Trophoblast cell (in vitro differentiated cells and primary cell): ENCODE data around the gene AFTPH.

Experiments used
- DNase-seq, 2 donors: peaks; one replicate each; pipeline ENCODE4 v3.0.0-alpha.2; 2016
- H2AFZ ChIP-seq: 2 replicates; pipeline ENCODE4 v1.6.1; 2013; ENCODE audit warnings: low read length, moderate library complexity, mild to moderate bottlenecking; ENCODE audit not compliant: insufficient read depth, poor library complexity
- H2AK5ac ChIP-seq: 2 replicates; pipeline ENCODE4 v1.6.1; 2013; ENCODE audit warnings: mild to moderate bottlenecking, low read length
- H2BK120ac ChIP-seq: 2 replicates; pipeline ENCODE4 v1.6.1; 2013; ENCODE audit warnings: low read length, mild to moderate bottlenecking, moderate library complexity; ENCODE audit not compliant: insufficient read depth, poor library complexity
- H2BK12ac ChIP-seq: 2 replicates; pipeline ENCODE4 v1.6.1; 2013; ENCODE audit warnings: mild to moderate bottlenecking, low read length, moderate library complexity
- H2BK5ac ChIP-seq: 2 replicates; pipeline ENCODE4 v1.6.1; 2013; ENCODE audit warnings: low read length, low read depth, moderate library complexity, mild to moderate bottlenecking; ENCODE audit not compliant: poor library complexity
- H3K14ac ChIP-seq: 2 replicates; pipeline ENCODE4 v1.6.1; 2013; ENCODE audit warnings: mild to moderate bottlenecking, low read length
- H3K18ac ChIP-seq: 2 replicates; pipeline ENCODE4 v1.6.1; 2013; ENCODE audit warnings: mild to moderate bottlenecking, low read length
- H3K23ac ChIP-seq: 2 replicates; pipeline ENCODE4 v1.6.1; 2013; ENCODE audit warnings: low read length
- H3K27ac ChIP-seq: 2 replicates; pipeline ENCODE4 v1.5.1; 2013; ENCODE audit warnings: low read depth, mild to moderate bottlenecking, inconsistent platforms, low read length, moderate library complexity
- H3K27me3 ChIP-seq: 2 replicates; pipeline ENCODE4 v1.6.1; 2013; ENCODE audit warnings: inconsistent platforms, mild to moderate bottlenecking, low read length, moderate library complexity; ENCODE audit not compliant: insufficient read depth
- H3K36me3 ChIP-seq, 2 experiments: 1 replicate in 1 of 2; 2 replicates in 1 of 2; pipeline ENCODE4 v1.6.1; 2013; ENCODE audit warnings: low read length in 2 of 2, mild to moderate bottlenecking in 2 of 2, moderate library complexity in 1 of 2; ENCODE audit not compliant: insufficient read depth in 2 of 2, control insufficient read depth in 1 of 2
- H3K4ac ChIP-seq: 2 replicates; pipeline ENCODE4 v1.6.1; 2013; ENCODE audit warnings: low read depth, mild to moderate bottlenecking, low read length, moderate library complexity
- H3K4me1 ChIP-seq, 2 experiments: 1 replicate in 1 of 2; 2 replicates in 1 of 2; pipeline ENCODE4 v1.6.1; 2013; ENCODE audit warnings: low read length in 2 of 2, mild to moderate bottlenecking in 2 of 2, moderate library complexity in 1 of 2; ENCODE audit not compliant: insufficient read depth in 2 of 2, control insufficient read depth in 1 of 2
- H3K4me2 ChIP-seq: 2 replicates; pipeline ENCODE4 v1.6.1; 2013; ENCODE audit warnings: inconsistent platforms, mild to moderate bottlenecking, low read length, moderate library complexity
- H3K4me3 ChIP-seq: 2 replicates; pipeline ENCODE4 v1.5.1; 2013; ENCODE audit warnings: mild to moderate bottlenecking, low read depth, low read length, inconsistent platforms
- H3K79me1 ChIP-seq: one replicate; pipeline ENCODE4 v1.6.1; 2013; ENCODE audit warnings: low read length
- H3K79me2 ChIP-seq: 2 replicates; pipeline ENCODE4 v1.6.1; 2013; ENCODE audit warnings: low read length, mild to moderate bottlenecking; ENCODE audit not compliant: control insufficient read depth, insufficient read depth, poor library complexity
- H3K9ac ChIP-seq: 2 replicates; pipeline ENCODE4 v1.6.1; 2013; ENCODE audit warnings: mild to moderate bottlenecking, low read length
- H3K9me3 ChIP-seq: 2 replicates; pipeline ENCODE4 v1.6.1; 2013; ENCODE audit warnings: low read depth, mild to moderate bottlenecking, control low read depth, inconsistent platforms, low read length; ENCODE audit not compliant: insufficient read depth
- H4K12ac ChIP-seq: 2 replicates; pipeline ENCODE4 v1.6.1; 2013; ENCODE audit warnings: low read depth, mild to moderate bottlenecking, low read length, moderate library complexity
- H4K8ac ChIP-seq: 2 replicates; pipeline ENCODE4 v1.6.1; 2013; ENCODE audit warnings: low read depth, mild to moderate bottlenecking, low read length, moderate library complexity
- H4K91ac ChIP-seq: one replicate; pipeline ENCODE4 v1.6.1; 2013; ENCODE audit warnings: low read depth, mild to moderate bottlenecking, low read length, moderate library complexity
- WGBS: extraction: QIAGEN DNeasy Blood & Tissue Kit; methylation state at CpG from one replicate; pipeline ENCODE4 v1.1.7; 2013; ENCODE audit warnings: missing lambda C conversion rate; ENCODE audit not compliant: insufficient read length, insufficient coverage; ENCODE audit errors: extremely low coverage; 5-methylcytosine and 5-hydroxymethylcytosine counted together

Gene AFTPH

GRCh38 chr2:64478502-64479230 lies 45.5 kb upstream of the AFTPH start:
- Histone ChIP-seq H2AFZ (no peak overlapping the region), H3K4me3 (no peak overlapping the region), H2BK120ac (no peak overlapping the region), H3K4me2 (no peak overlapping the region), H2AK5ac (no peak overlapping the region), H3K9me3 (no peaks in the 10 kb centered on the region), H2BK5ac (no peak overlapping the region), H3K9ac (no peak overlapping the region), H3K18ac (peak overlapping the region; percentile 18), H3K14ac (peak overlapping the region; percentile 65), H3K27me3 (no peaks in the 10 kb centered on the region), H4K8ac (peak overlapping the region; percentile 35), H4K91ac (no peak overlapping the region), H3K36me3 (no peaks in the 10 kb centered on the region), H3K23ac (no peak overlapping the region), H3K27ac (no peak overlapping the region), H4K12ac (no peak overlapping the region), H3K4ac (no peak overlapping the region), H2BK12ac (peak overlapping the region; percentile 15), H3K4me1 (peaks cover 2 to 5% of the 10 kb centered on the region in 2 experiments), H3K79me1 (peaks cover 2% of the 10 kb centered on the region), H3K79me2 (no peaks in the 10 kb centered on the region)
- DNase-seq = peak in 1 of 2 donors; percentile 19
- WGBS = no CpG with 5 or more reads among the region's 3 CpGs

DNA sequence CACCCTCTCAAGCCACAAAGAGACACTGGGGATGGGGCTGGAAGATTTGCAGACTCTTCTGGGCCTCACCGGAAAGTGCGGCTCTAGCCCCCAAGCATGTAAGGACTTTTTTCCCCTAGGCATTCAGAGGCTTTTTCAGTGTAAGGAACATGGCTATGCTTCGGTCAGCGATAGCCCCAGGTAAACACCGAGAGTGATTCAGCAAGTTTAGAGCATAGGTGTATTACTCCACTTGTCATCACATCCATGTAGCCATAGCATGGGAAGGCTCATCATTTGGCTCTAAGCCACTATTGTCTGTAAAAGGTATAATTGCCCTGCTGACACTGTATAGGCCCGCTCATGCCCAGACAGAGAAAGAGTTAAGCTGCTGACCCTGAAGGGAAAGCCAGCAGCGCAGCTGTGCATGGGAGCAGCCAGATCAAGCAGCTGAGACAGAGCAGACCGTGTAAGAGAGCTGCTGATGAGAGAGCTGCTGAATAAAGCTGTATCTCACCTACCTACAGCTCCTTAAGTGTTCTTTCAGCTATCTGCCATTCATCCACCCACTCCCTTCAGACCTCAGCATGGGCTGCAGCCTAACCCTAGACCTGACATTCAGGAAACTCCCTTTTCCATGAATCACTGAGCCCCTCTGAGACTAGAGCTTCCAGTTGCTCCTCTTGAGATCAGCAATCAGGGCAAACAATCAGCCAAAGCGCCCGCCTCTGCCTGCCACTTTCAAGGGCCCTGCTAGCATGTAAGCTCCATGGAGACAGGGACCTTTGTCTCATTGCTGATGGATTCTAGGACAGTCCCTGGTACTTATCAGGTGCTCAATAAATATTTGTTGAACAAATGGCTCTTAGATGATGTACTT lies 44.6 kb upstream of the AFTPH start:
- Histone ChIP-seq H2BK120ac (no peak overlapping the region), H2AK5ac (no peak overlapping the region), H3K9ac (no peak overlapping the region), H3K27me3 (no peaks in the 10 kb centered on the region), H3K36me3 (no peaks in the 10 kb centered on the region), H3K4me2 (no peak overlapping the region), H3K4me1 (peaks cover 2 to 5% of the 10 kb centered on the region in 2 experiments), H3K9me3 (no peaks in the 10 kb centered on the region), H3K4me3 (no peak overlapping the region), H3K4ac (no peak overlapping the region), H2AFZ (no peak overlapping the region), H3K18ac (no peak overlapping the region), H3K79me1 (peaks cover 2% of the 10 kb centered on the region), H4K91ac (no peak overlapping the region), H2BK5ac (no peak overlapping the region), H4K8ac (peak overlapping the region; percentile 35), H3K14ac (peak overlapping the region; percentile 65), H3K79me2 (no peaks in the 10 kb centered on the region), H2BK12ac (peak overlapping the region; percentile 15), H3K23ac (no peak overlapping the region), H3K27ac (no peak overlapping the region), H4K12ac (no peak overlapping the region)
- DNase-seq = peak in 1 of 2 donors; percentile 56
- WGBS = no CpG with 5 or more reads among the region's 10 CpGs

DNA sequence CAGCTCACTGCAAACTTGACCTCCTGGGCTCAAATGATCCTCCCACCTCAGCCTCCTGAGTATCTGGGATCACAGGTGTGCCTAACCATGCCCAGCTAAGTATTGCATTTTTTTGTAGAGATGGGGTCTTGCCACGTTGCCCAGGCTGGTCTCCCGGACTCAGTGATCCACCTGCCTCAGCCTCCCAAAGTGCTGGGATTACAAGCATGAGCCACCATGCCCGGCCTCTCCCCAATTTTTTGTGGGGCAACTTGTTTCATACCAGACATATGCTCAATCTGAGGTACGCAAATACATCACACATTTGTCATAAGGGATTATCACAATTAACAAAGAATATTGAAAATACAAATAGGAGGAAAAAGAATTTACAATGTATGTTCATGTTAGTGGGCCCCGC lies 42.5 kb upstream of the AFTPH start:
- WGBS = no CpG with 5 or more reads among the region's 5 CpGs
- H3K27me3 ChIP-seq = no peaks in the 10 kb centered on the region
- peaks cover 2% of the 10 kb centered on the region for H3K79me1 ChIP-seq
- no peak overlapping the region for H3K9ac ChIP-seq
- H3K4me3 ChIP-seq = no peak overlapping the region
- H3K23ac ChIP-seq = no peak overlapping the region
- H2AFZ ChIP-seq = no peak overlapping the region
- H4K91ac ChIP-seq = no peak overlapping the region
- H4K8ac ChIP-seq = no peak overlapping the region
- H2AK5ac ChIP-seq = no peak overlapping the region
- no peaks in the 10 kb centered on the region for H3K36me3 ChIP-seq
- H3K4me2 ChIP-seq = no peak overlapping the region
- H2BK120ac ChIP-seq = no peak overlapping the region
- no peaks in the 10 kb centered on the region for H3K79me2 ChIP-seq
- H2BK5ac ChIP-seq = no peak overlapping the region
- no peak overlapping the region for H2BK12ac ChIP-seq
- H3K4ac ChIP-seq = no peak overlapping the region
- no peak for DNase-seq
- H3K9me3 ChIP-seq = no peaks in the 10 kb centered on the region
- H3K14ac ChIP-seq = no peak overlapping the region
- H3K18ac ChIP-seq = no peak overlapping the region
- peaks cover 2 to 5% of the 10 kb centered on the region in 2 experiments for H3K4me1 ChIP-seq
- H4K12ac ChIP-seq = no peak overlapping the region
- H3K27ac ChIP-seq = no peak overlapping the region

- no peak overlapping the region for H2BK12ac ChIP-seq
- H2AK5ac ChIP-seq = no peak overlapping the region
- H2BK5ac ChIP-seq = no peak overlapping the region
- H3K23ac ChIP-seq = no peak overlapping the region
- H2BK120ac ChIP-seq = no peak overlapping the region
- H3K79me1 ChIP-seq = peaks cover 2% of the 10 kb centered on the region
- no peak overlapping the region for H3K18ac ChIP-seq
- no peak overlapping the region for H3K4ac ChIP-seq
- H2AFZ ChIP-seq = no peak overlapping the region
- H3K27ac ChIP-seq = no peak overlapping the region
- H4K12ac ChIP-seq = no peak overlapping the region
- no peak overlapping the region for H4K91ac ChIP-seq
- no peak overlapping the region for H4K8ac ChIP-seq
- no peak overlapping the region for H3K9ac ChIP-seq
- H3K9me3 ChIP-seq = no peaks in the 10 kb centered on the region
- no peaks in the 10 kb centered on the region for H3K36me3 ChIP-seq
- no peaks in the 10 kb centered on the region for H3K79me2 ChIP-seq
- H3K4me2 ChIP-seq = no peak overlapping the region
- H3K4me3 ChIP-seq = no peak overlapping the region
- H3K14ac ChIP-seq = no peak overlapping the region
- peak in 1 of 2 donors; percentile 31 for DNase-seq
- no CpG with 5 or more reads among the region's 1 CpG for WGBS
- no peaks in the 10 kb centered on the region for H3K27me3 ChIP-seq
- peaks cover 2 to 5% of the 10 kb centered on the region in 2 experiments for H3K4me1 ChIP-seq
These were observed 41.9 kb upstream of the AFTPH start for GRCh38 chr2:64482243-64482642.
